ENCODE measurements around the gene DCUN1D2.
"Not testable (repeated sequence)": the region's sequence is repeated elsewhere in the genome, so short reads cannot be mapped to it uniquely, and the experiment has no call there.

Gene DCUN1D2

GRCh38 chr13:113526466-113527220, 36.1 kb upstream of the DCUN1D2 start:
- in situ Hi-C loops (cut with HindIII; ENCODE audit: low pct_ligation_motif_present, low pct_unique_long_range_greater_than_20kb, low sequenced_read_pairs) = no loop called here

GRCh38 chr13:113522438-113522837, 31.9 kb upstream of the DCUN1D2 start:
- in situ Hi-C loops (cut with HindIII; ENCODE audit: low pct_ligation_motif_present, low pct_unique_long_range_greater_than_20kb, low sequenced_read_pairs); DNase-seq: not testable (repeated sequence)

More at GRCh38 chr13:113526466-113527220, 36.1 kb upstream of the DCUN1D2 start:
- no peak for DNase-seq

- no peak for DNase-seq
- in situ Hi-C loops (cut with HindIII; ENCODE audit: low pct_ligation_motif_present, low pct_unique_long_range_greater_than_20kb, low sequenced_read_pairs) = no loop called here
Measured at GRCh38 chr13:113520571-113520970, 30.1 kb upstream of the DCUN1D2 start.

DNA sequence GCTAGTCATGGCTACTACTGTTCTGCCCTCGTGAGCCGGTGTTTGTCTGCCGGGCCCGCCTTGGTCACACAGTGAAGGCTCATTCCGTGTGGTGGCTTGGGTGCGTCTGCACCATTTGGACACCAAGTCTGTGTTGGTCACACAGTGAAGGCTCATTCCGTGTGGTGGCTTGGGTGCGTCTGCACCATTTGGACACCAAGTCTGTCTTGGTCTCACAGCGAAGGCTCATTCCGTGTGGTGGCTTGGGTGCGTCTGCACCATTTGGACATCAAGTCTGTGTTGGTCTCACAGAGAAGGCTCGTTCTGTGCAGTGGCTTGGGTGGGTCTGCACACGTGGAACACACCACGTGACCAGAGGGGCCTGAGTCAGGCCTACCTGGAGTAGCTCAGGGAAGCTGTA, 29.0 kb upstream of the DCUN1D2 start:
- DNase-seq = no peak
- in situ Hi-C loops (cut with HindIII; ENCODE audit: low pct_ligation_motif_present, low pct_unique_long_range_greater_than_20kb, low sequenced_read_pairs) = no loop called here

DNA sequence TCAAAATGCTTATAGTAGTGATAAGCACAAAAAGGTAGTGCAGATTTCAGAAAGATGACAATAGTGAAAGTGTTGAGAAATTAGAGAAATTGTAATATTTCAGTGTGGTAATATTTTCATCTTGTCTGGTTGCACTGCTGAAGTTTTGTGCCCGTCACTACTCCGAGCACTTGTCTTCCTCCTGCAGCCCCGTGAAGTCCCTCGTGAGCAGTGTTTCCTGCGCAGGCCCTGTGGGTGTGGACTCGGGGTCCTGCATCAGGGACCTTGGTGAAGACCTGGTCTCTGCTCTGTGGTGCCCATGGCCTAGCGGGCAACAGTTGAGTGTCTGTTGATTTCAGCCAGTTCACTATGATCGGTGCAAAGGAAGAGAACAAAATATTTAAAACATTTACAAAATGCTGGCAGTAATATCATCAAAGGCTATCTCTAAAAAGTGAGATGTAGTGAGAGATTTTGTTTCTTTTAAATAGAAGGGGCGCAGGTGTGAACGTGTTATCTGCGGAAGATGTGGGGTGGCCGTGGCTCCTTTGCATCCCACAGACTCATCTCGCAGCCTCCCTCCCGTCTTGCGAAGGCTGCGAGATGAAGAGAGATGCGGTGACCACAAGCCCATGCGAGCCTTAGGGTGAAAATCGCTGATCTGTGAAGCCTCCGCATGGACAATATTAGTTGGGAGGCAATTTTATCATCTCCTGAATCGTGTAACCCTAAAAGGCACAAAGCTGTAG, 27.7 kb upstream of the DCUN1D2 start:
- no peak for DNase-seq
- in situ Hi-C loops (cut with HindIII; ENCODE audit: low pct_ligation_motif_present, low pct_unique_long_range_greater_than_20kb, low sequenced_read_pairs) = no loop called here

DNA sequence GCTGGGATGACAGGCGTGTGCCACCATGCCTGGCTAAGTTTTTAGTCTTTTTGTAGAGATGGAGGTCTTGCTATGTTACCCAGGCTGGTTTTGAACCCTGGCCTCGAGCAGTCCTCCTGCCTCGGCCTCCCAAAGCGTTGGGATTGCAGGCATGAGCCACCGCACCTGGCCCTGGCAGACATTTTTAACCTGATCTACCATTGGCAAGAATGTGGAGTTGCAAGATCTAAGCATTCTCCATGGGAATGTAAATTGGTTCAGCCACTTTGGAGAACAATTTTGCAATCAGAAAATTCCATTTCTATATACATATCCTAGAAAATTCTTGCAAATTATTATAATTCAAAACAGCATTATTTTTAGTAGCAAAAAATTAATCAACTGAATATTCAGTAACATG, 24.3 kb upstream of the DCUN1D2 start:
- in situ Hi-C loops (cut with HindIII; ENCODE audit: low pct_ligation_motif_present, low pct_unique_long_range_greater_than_20kb, low sequenced_read_pairs) = no loop called here

GRCh38 chr13:113513761-113514160, 23.2 kb upstream of the DCUN1D2 start:
- no peak for DNase-seq
- in situ Hi-C loops (cut with HindIII; ENCODE audit: low pct_ligation_motif_present, low pct_unique_long_range_greater_than_20kb, low sequenced_read_pairs) = no loop called here

More for the DNA sequence above, 24.3 kb upstream of the DCUN1D2 start:
- no peak for DNase-seq

- DNase-seq = no peak
- in situ Hi-C loops (cut with HindIII; ENCODE audit: low pct_ligation_motif_present, low pct_unique_long_range_greater_than_20kb, low sequenced_read_pairs) = no loop called here
Measured at GRCh38 chr13:113511361-113511760, 20.9 kb upstream of the DCUN1D2 start.

GRCh38 chr13:113510871-113511270, 20.4 kb upstream of the DCUN1D2 start:
- DNase-seq = no peak
- in situ Hi-C loops (cut with HindIII; ENCODE audit: low pct_ligation_motif_present, low pct_unique_long_range_greater_than_20kb, low sequenced_read_pairs) = no loop called here

DNA sequence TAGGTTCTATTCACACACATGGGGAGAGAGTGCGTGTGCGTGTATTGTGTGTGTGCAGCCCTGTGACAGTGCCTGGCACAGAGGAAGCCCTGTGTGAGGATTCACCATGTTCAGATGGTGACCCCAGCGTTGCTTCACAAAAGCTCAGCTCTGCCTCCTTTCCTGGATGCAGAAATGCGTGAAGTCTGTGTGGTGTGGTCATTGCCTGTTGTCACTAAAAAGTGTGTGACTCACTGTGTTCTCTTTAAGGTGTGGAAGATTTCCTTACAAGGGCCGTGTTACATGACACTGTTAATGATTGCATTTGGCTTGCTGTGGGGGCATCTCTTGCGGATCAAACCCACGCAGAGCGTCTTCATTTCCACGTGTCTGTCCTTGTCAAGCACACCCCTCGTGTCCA, 19.5 kb upstream of the DCUN1D2 start:
- no peak for DNase-seq
- in situ Hi-C loops (cut with HindIII; ENCODE audit: low pct_ligation_motif_present, low pct_unique_long_range_greater_than_20kb, low sequenced_read_pairs) = no loop called here

GRCh38 chr13:113508521-113509254, 18.2 kb upstream of the DCUN1D2 start:
- no peak for DNase-seq
- in situ Hi-C loops (cut with HindIII; ENCODE audit: low pct_ligation_motif_present, low pct_unique_long_range_greater_than_20kb, low sequenced_read_pairs) = no loop called here

DNA sequence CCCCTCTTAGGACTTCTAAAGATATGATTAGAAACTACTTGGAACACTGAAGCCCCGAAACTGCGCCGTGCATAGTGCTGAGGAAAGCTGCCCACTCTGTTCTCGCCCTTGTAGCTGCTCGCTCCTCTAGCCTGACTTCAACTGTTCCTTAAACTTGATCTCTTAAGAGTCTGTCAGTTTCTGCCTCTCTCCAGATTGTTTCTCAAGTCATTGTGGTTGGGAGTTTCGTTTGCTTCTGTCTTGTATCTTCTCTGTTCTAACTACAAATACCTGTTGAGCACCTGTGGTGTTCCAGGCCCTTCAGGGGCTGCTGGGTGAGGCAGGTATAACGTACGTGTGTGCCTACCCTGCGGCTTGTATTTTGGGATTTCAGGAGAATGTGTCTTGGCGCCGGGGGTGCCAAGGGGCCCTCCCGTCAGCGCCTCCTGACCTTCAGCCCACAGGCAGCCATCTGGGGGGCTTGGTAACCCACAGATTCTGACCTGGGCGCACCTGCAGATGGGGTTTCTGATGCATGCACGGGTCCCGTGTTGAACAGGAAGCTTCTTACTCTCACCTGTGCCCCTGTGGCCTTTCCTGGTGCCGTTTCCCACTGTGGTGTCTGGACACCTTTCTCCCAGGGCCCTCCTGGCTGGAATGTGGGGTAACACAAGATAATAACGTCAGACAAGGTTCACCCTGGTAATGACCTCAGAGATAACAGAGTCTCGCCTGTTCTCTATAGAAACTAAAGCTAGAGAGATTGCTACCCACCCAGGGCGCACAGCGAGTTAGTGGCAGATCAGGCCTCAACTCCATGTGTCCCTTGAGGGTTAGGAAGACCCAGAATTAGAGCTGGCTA, 17.2 kb upstream of the DCUN1D2 start:
- in situ Hi-C loops (cut with HindIII; ENCODE audit: low pct_ligation_motif_present, low pct_unique_long_range_greater_than_20kb, low sequenced_read_pairs) = no loop called here
- no peak for DNase-seq

GRCh38 chr13:113506871-113507388, 16.4 kb upstream of the DCUN1D2 start:
- in situ Hi-C loops (cut with HindIII; ENCODE audit: low pct_ligation_motif_present, low pct_unique_long_range_greater_than_20kb, low sequenced_read_pairs) = no loop called here
- no peak for DNase-seq

- no peak for DNase-seq
- in situ Hi-C loops (cut with HindIII; ENCODE audit: low pct_ligation_motif_present, low pct_unique_long_range_greater_than_20kb, low sequenced_read_pairs) = no loop called here
Measured at GRCh38 chr13:113506025-113506685, 15.6 kb upstream of the DCUN1D2 start.

GRCh38 chr13:113502686-113503085, 12.2 kb upstream of the DCUN1D2 start:
- in situ Hi-C loops (cut with HindIII; ENCODE audit: low pct_ligation_motif_present, low pct_unique_long_range_greater_than_20kb, low sequenced_read_pairs) = no loop called here

DNA sequence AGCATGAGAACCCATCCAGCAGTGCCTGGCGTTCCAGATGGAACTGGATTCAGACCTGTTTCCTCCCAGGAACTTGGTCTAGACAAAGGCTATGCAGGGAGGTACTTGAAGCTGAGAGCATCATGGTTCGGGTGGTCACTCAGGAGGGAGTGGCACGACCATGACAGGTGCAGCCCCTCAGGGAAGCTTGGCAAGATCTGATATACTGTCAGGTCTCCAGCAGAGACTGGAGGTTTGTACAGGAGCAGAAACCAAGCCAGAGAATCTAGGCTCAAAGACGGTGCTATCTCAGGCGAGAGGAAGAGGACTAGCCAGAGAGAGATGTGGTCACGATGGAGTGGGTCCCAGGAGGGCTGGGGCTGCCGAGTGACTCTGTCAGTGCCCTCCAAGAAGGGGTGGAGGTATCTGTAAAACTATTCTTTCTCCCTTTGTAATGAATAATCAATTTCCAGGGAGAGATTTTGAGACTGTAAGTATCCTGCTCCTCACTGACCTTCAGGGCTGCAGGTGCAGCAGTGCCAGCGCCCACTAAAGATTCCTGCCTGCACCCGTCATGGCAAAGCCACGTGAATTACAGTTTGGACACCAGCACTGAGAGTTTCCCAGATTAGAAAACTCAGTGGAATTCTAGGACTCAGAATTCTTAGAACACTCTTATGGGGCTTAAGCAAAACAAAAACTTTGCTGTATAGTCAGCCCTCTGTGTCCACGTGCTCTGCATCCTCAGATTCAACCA, 10.2 kb upstream of the DCUN1D2 start:
- in situ Hi-C loops (cut with HindIII; ENCODE audit: low pct_ligation_motif_present, low pct_unique_long_range_greater_than_20kb, low sequenced_read_pairs) = no loop called here
- DNase-seq = no peak

More at GRCh38 chr13:113502686-113503085, 12.2 kb upstream of the DCUN1D2 start:
- DNase-seq = no peak

- no peak for DNase-seq
- in situ Hi-C loops (cut with HindIII; ENCODE audit: low pct_ligation_motif_present, low pct_unique_long_range_greater_than_20kb, low sequenced_read_pairs) = no loop called here
Measured at GRCh38 chr13:113499936-113500335, 9.4 kb upstream of the DCUN1D2 start.

All from ACHN (cell line).